GM20000 (cell line): ENCODE measurements around the gene ACE2.

Source experiments
- DNase-seq: peaks from one replicate; pipeline ENCODE4 v3.0.0; 2012; ENCODE audit warnings: low spot score
- TF ChIP-seq, protein P1 (sequence below): IDR thresholded peaks from 2 replicates; pipeline ENCODE4 v1.5.1; 2012; ENCODE audit warnings: mild to moderate bottlenecking, control low read depth; ENCODE audit errors: extremely low read depth, missing control alignments

The ACE2 gene

DNA sequence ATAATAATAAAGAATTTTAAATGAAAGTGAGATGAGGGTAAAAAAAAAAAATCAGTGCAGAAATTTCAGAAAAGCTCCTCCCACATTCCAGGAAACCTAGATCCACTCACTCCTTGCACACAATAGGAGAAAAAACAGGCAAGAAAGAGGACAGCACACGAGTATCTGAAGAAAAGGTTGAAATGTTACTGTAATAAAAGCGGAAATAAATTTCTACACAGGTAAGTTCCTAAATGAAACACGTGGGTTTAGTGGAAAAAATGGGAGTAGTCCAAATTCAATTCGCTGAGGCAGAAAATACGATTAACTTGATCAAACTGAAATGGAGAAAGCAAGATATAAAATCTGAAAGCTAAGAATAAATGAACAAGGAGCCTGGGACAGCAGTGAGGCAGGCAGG, 2.0 kb upstream of the ACE2 start:
- DNase-seq: no peak
- TF ChIP-seq, protein P1, sequence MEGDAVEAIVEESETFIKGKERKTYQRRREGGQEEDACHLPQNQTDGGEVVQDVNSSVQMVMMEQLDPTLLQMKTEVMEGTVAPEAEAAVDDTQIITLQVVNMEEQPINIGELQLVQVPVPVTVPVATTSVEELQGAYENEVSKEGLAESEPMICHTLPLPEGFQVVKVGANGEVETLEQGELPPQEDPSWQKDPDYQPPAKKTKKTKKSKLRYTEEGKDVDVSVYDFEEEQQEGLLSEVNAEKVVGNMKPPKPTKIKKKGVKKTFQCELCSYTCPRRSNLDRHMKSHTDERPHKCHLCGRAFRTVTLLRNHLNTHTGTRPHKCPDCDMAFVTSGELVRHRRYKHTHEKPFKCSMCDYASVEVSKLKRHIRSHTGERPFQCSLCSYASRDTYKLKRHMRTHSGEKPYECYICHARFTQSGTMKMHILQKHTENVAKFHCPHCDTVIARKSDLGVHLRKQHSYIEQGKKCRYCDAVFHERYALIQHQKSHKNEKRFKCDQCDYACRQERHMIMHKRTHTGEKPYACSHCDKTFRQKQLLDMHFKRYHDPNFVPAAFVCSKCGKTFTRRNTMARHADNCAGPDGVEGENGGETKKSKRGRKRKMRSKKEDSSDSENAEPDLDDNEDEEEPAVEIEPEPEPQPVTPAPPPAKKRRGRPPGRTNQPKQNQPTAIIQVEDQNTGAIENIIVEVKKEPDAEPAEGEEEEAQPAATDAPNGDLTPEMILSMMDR: no peak

DNA sequence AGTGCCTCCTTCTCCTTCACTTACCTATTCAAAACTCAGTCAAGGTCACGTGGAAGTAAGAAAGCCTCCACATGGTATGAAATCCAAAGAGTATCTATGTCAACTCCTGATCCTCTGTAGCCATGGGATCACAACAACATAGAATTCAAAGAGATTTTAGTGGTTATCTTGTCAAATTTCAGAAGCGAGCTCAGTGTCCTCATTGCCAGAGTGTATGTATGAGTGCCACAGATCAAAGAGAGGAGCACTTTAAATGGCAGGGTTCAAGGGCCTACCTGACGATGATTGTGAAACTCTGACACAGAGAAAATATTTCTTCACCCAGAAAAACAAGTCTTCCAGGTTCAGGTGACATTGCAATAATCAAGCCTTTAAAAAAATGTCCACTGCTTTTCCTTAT, 1.2 kb upstream of the ACE2 start:
- TF ChIP-seq, protein P1: no peak
- DNase-seq: no peak

DNA sequence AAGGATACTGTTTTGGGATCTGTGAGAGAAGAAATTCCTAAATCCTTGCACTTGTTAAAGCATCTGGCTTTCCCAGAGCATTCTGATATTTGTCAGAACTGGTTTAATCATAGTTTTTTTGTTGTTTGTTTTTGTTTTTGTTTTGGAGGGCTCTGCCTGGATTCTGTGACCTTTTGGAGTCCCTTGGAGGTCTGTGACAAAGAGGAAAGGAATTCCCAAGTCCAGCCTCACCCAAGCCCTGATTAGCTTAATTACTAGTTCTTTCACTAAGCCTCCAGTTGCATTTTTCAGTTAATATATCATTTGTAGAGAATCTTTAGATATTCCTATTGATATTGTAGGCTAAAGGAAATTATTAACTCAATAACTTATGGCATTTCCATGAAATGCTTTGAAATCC, 711 bp downstream of the ACE2 start:
- TF ChIP-seq, protein P1: no peak
- DNase-seq: no peak

DNA sequence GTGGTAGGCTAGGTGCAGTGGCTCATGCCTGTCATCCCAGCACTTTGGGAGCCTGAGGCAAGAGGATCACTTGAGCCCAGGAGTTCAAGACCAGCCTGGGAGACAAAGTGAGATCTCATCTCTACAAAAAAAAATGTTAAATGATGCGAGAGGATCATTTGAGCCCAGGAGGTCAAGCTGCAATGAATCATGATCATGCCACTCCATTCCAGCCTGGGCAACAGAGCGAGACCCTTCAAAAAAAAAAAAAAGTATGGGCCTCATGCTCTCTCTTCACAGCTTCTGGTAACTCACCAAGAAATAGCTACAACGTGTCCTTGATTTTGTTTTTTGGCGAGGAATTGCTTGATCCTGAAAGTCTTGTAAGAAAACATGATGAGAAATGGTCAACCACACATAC, 1.3 kb downstream of the ACE2 start:
- TF ChIP-seq, protein P1: no peak
- DNase-seq: no peak

DNA sequence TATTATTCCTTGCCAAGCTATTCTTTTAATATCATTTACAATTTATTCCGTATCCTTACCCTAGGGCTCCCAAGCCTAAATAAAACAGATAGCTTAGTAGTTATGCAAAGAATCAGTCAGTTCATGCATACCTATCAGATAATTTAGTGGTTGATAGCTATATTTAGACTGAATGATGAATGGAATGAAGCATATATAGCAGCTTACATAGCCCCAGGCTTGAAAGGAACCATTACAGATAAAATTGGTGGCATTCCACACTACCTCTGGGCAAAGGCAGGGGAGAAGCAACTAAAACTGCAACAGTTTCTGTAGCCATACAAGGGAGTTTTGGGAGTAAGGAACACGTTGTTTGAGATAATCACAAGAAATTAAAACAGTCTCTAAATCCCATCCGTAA, 2.7 kb downstream of the ACE2 start:
- DNase-seq: no peak
- TF ChIP-seq, protein P1: no peak

DNA sequence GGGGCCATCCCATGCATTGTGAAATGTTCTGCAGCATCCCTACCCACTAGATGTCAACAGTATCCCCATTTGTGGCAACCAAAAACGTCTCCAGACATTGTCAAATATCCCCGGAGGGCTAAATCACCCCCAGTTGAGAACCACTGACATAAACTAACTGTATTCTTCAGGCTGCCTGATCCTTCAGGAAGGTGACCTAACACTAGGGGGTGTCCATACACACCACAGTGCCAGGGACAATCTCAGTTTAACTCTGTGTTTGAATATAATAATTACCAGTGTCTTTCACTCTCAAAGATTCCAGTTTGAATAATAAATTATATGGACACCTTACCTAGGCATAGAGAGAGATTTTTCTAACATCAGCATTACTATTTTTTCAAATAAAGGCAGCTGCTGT, 6.4 kb downstream of the ACE2 start:
- TF ChIP-seq, protein P1: no peak
- DNase-seq: no peak

DNA sequence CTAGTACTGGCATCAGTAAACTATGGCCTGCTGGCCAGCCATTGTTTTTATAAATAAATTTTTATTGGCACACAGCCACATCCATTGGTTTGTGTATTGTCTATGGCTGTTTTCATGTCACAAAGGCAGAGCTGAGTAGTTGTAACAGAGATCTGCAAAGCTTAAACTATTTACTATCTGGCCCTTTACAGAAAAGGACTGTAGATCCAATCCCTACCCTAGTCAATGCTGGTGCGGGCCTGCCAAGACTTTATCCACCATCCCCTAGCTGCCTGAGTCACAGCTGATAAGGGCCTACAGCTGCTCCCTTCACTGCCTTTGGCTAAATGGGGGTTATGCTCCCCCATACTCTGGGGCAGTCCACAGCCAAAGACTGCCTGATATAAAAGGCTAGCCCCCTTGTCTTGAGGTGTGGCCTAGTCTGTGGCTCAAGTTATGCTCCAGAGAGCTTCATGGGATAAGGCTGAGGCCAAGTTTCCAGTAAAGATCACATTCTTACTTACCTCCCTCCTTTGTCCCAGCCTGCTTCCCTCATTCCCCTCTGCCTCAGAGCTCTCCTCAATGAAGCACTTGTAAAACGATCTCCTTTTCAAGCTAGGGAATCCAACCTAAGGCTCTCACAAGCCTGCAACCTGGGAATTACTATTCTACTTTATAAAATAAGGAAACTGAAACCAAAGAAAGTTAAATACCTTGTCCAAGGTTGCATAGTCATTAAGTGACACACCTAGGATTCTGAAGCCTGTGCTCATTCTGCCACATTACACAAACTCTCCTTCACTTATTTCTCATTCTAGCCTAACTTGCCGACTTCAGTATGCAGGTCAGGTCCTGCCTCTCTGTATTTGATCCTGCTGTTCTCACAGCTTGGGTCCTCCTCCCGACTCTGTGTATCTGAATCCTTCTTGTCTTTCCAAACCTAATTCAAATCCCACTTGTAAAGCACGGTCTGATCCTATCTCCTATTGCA, 20.7 kb downstream of the ACE2 start:
- DNase-seq: no peak
- TF ChIP-seq, protein P1: no peak
